NCI-H524 (cell line): ENCODE measurements around the gene NBPF11.
"Not testable (repeated sequence)": the region's sequence is repeated elsewhere in the genome, so short reads cannot be mapped to it uniquely, and the experiment has no call there.

ENCODE experiments used
- DNase-seq, 2 experiments: peaks; one replicate each; lab custom pipeline; 2025; lab: John Stamatoyannopoulos, UW

NBPF11 gene, protein sequence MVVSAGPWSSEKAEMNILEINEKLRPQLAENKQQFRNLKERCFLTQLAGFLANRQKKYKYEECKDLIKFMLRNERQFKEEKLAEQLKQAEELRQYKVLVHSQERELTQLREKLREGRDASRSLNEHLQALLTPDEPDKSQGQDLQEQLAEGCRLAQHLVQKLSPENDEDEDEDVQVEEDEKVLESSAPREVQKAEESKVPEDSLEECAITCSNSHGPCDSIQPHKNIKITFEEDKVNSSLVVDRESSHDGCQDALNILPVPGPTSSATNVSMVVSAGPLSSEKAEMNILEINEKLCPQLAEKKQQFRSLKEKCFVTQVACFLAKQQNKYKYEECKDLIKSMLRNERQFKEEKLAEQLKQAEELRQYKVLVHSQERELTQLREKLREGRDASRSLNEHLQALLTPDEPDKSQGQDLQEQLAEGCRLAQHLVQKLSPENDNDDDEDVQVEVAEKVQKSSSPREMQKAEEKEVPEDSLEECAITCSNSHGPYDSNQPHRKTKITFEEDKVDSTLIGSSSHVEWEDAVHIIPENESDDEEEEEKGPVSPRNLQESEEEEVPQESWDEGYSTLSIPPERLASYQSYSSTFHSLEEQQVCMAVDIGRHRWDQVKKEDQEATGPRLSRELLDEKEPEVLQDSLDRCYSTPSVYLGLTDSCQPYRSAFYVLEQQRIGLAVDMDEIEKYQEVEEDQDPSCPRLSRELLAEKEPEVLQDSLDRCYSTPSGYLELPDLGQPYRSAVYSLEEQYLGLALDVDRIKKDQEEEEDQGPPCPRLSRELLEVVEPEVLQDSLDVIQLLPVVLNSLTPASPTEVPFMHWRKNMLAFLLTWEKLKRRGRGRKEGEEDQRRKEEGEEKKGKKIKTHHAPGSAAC

DNA sequence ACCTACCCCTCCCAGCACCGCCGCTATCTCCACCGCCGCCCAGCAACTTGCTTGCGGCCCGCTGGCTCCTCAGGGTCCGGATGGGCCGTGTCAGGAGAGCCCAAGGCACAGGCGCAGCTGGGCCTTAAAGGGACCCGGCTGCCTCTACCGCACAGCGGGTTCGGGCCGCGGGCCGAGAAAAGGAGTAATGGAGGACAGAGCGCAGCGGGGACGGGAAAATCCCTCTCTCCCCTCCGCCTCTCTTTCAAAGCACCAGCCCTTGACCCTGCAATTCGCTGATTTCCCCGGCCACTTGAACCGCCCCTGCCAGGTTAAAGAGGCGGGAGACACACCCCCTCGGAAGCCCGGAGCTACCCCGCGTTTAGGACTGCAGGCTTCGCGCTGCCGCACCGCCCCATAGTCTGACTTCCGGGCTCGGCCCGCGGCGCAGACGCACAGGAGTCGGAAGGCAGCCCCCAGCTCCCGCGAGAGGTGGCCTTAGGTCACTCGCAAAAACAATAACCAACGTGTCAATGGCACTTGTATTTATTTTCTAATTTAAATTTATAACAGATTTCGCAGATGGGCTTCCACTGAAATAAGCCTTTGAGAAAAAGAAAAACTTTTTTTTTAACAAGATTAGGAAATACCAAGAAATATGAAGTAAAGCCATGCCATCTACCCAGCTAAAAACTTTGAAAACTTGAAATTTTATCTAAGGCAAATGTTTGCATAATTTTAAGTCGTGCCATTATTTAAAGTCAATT lies at the start of gene NBPF11:
Gene NBPF11, minus strand, starts transcription at position 371 of the 746 bp plus-strand sequence. CDS start 25,278 bp downstream, outside the sequence.
- peak; percentile 40 to 66 for DNase-seq

DNA sequence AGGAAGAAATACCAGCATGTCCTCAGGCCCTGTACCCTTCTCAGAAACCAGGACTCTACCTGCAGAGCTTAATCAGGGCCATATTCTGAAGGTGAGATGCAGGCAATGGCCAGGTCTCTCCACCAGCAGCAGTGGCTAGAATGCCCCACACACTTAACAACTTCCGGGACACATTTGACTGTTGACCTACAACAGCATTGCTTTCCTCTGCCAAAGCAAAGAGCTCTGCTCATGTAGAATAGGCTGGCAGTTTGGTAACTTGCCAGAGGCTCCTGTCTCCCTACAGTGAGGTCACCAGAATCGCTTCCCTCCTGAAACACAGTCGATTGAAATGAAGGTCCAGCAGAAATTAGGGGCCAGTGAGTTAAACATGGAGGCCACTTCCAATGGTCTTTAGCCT lies 45.3 kb upstream of the NBPF11 start:
- DNase-seq = not testable (repeated sequence)

DNA sequence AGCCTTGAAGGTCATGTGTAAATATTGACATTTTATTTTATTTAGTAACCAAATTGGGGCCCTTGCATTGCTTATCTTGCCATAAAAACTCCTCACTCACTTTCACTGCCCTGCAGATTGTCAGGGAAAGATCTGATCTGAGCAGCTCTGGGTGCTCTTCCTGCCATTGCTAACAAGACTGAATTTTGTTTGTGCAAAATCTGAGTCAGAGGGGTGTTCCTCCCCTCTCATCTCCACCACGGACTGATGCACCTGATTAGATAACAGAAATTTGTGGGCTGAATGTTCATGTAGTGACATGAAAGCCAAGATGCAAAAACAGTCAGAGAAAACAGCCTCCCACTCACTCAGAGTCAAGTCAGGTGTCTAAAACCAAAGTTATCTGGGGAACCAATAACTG lies 44.9 kb upstream of the NBPF11 start:
- DNase-seq = not testable (repeated sequence)

DNA sequence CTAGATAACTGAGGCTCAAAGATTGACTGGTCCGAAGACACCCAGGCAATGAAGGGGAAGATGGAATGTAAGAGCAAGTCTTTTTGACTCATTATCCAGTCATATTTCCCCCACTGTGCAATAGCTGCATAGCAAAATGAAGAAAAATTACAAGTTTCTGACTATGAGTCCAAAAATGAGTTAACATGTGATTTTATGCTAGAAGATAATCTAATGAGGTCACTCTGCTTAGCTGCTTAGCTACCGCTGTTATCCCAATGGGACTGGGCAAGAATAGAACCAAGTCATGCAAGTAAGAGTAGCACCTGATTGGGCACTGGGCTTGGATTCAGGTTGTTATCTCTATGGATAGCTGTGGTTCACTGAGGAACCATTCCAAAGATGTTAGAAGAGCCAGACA lies 43.0 kb upstream of the NBPF11 start:
- DNase-seq = not testable (repeated sequence)

DNA sequence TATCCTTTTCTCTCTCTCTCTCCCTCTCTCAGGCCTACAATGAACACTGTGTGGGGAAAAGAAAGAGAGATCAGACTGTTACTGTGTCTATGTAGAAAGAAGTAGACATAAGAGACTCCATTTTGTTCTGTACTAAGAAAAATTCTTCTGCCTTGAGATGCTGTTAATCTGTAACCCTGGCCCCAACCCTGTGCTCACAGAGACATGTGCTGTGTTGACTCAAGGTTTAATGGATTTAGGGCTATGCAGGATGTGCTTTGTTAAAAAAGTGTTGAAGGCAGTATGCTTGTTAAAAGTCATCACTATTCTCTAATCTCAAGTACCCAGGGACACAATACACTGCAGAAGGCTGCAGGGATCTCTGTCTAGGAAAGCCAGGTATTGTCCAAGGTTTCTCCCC lies 36.7 kb upstream of the NBPF11 start:
- DNase-seq = not testable (repeated sequence)

DNA sequence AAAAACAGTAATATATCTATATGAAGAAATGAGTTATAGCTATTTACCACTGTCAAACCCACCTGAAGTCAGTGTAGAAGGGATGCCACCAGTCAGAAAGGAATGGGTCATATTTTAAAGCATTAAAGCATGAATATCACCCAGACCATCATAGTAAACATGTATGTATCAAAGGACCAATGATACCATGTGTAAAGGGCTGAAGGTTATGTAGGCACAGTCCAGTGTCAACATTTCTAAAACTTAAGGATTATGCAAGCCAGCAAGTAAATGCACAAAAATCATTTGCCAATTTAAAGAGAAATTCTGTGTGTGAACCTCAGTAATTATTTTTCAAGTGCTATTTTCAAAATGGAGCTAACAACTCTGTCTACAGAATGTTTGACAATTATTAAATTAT lies 26.6 kb upstream of the NBPF11 start:
- not testable (repeated sequence) for DNase-seq

DNA sequence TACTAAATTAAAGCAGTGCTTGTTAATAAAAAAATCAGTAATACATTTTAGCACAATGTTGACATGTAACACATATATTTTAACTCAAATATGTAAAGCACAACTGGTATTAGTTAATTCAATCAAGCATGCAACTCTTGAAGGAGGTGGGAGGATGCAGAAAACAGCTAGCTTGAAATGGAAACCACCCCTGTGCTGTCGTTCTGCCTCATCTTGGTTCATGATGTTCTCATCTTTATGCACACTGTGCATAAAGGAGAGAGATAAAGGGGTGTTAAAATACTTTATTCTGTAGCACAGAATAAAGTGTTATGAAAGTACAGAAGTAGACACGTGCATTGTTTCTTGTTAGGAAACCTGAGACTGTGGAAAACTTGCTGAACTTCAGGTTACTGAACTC lies 23.3 kb upstream of the NBPF11 start:
- DNase-seq = not testable (repeated sequence)

DNA sequence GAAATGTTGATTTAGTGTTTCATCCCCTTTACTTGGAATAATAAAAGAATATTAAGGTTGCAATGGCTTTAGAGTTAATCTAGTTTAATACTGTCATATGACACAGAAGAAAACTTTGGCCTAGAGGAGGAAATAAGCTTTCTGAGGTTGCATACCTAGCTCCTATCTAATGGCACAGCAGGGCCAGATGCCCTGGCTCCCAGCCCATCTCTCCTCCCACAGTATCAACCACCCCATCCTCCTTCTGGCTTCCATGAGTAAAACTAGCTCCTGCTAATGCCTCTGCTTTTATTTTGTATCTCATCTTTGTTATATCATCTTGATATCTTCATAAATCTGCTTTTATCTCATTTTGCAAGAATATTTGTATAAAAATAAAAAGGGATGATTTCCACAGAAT lies 19.9 kb upstream of the NBPF11 start:
- DNase-seq = not testable (repeated sequence)

DNA sequence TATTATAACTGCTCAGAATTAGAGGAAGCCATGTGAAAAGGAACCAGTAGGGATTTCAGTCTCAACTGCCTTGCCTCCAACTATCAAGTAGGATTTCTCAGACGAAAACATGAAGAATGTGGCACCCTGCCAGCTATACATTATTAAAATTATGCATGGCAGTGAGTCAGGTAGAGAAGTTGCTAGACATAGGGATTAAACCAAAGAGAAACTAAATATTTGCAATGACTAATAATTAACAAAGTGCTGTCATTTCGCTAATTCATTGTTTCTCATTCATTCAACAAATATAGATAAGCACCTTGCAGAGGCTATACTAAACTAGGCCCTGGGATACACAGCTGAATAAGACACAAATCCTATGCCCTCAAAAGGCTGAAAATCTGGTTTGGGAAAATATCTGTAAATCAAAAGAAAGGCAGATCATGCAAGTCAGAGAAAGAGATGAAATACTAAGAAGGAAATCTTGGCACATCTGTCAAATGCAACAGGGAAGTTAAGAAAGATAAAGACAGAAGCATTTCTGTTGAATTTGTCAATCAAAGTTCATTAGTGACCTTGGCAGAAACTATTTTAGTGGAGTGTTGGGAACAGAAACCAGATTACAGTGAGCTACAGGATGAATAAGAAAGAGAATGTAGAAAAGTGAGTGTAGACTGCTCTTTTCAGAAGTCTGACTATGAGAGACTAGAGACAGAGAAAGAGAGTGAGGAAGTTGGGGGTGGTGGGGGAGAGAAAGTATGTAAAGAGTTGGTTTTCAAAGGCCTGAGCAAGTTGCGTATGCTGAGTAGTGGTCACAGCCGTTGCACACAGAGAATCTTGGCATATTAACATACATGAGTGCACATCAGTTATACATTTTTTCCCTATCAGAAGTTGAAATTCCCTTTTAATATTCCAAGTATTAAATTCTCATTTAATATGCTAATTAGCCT lies 14.7 kb upstream of the NBPF11 start:
- DNase-seq = no peak

DNA sequence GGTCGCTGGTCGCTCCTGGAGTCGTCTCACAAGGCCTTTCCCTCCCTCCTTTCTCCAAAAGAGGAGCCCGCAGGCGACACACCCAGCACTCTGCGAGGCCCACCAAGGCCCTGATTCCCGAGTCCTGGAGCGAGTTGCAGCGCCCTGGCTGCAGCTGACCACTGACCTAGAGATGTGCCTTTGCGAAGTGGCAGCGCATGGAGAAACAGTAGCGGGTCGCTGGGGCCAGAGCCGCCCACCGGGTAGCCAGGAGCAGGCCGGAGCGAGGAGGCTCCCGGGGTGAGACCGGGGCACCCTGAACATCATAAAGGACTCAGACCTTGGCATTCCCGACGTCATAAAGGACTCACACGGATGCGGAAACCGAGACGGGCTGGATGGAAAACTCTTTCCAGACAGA lies 10.3 kb upstream of the NBPF11 start:
- no peak for DNase-seq

DNA sequence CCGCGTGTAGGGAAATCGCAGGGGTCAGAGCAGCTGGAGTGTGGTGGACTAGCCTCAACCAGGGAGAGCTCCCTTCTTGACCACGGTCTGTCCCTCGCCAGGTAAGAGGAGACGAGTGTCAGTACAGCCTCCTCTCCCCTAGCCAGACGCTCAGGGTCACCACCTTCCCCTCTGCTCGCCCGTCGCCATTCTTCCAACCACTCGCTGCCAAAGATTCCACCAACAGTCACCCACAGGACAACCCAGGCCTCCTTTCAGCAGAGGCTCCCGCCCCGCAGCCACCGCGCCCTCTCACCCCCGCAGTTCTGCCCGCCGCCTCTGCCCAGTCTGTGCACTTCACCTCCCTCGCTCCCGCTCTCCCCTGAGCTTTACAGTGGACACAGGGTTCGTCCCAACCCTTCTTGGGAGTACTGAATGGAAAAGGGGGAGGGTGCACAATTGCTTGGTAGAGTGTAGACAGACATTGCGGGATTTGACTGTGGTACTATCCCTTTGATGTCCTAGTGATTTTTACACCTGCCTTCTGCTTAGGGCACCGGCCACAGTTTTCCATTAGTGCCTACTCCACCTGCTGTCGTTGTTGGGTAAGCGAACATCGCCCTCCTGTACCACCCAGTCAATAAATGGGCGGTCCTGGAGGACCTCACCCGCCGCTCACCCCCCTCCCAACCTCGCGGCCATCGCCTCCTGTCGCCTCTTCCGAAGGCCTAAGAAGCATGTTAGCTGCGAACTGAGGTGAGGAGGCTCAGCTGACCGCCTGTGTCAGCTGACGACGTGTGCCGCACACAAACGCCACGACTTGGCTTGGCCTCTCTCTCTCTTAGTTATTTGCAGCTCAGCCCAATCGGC lies 9.2 kb upstream of the NBPF11 start:
- DNase-seq = no peak

DNA sequence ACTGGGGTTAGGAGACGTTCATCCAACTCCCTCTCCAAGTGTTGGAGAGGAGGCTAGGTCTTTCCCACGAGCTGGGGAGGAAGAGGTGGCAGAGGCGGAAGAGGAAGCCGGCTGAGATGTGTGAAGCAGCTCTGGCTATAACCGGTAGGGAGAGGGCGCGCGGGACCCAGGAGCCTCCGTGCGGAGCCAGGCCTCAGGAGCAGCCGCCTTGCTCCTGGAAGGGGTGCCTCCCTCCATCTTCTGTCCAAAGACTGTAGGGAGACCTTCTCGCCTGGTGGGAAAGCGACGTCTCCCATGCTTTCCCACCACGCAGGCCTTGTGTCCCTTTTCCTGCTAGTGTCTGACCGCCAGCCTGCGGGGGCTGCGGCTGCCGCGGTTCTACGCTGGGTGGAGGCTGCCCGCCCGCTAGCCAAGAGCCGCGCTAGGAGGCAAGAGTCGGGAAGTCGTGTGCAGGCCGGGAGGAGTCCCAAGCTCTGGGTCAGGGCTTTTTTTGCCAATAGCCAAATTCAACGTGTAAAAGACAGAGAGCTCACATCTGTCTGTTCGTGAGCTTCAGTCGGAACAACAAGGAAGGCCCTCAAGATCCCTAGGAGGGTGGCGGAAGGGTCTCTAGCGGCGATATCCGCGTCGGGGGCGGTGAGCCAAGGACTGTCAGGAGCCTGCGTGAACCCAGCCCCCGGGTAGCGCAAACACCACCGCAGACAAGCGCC lies 8.4 kb upstream of the NBPF11 start:
- DNase-seq = no peak

DNA sequence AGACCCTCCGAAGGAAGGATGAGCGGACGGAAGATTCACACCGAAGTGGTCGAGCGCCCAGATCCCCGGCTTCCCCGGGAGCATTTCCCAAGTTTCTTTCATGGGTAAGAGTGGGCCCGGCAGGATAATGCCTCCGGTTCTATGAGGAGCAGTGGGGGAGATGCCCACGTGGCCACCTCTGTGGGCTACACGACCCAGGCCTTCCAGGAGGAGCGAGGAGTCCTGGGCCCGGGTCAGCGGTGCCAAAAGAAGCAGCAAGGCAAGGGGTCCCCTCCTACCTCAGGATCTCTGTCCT lies 7.9 kb upstream of the NBPF11 start:
- DNase-seq = no peak

DNA sequence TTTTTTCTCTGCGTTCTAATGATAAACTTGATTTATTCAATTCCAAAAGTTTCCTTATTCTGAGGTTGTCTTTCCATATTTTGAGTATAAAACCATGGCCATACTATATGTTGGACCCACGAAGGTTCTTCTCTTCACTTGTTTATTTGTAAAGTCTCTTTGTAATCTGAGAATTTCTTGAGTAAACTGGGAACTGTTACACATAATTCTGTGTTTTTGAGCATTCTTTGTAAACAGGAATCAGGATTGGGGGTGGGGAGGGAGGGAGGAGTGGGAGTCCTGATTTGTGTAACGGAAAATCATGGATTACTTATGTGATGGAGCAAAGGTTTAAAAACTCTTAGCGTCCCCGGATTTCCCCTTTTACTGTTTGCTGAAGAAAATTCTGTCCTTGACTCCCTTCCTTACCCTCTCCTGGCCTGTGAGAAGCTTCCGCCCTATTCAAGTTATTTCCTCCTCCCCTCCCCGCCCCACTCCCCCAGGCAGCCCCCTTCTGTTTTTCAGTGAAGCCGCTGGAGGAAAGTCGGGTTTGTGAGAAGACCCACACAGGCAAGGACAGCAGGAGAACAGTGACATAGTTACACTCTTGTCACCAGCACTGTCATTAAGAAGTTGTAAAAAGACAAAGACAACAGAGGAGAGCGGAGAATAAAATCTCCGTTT lies 6.4 kb upstream of the NBPF11 start:
- no peak for DNase-seq

DNA sequence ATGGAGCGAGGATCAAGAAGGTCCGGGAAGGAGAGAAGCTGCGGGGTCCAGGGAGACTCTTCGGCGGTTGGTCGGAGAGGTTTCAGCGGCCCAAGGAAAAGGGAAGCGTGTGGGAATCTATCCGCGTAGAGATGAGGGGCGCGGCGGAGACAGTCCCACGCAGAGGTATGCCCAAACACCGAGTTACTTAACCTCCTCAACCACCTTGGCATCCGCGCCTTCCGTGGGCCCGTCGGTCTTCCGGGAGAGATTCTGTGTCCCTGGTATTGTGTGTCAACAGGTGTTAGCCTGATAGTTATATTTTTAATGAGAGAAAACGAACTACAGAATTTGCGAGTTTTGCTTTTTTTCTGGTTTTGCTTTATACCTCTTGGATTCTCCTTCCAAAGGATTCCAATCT lies 5.7 kb upstream of the NBPF11 start:
- not testable (repeated sequence) for DNase-seq

DNA sequence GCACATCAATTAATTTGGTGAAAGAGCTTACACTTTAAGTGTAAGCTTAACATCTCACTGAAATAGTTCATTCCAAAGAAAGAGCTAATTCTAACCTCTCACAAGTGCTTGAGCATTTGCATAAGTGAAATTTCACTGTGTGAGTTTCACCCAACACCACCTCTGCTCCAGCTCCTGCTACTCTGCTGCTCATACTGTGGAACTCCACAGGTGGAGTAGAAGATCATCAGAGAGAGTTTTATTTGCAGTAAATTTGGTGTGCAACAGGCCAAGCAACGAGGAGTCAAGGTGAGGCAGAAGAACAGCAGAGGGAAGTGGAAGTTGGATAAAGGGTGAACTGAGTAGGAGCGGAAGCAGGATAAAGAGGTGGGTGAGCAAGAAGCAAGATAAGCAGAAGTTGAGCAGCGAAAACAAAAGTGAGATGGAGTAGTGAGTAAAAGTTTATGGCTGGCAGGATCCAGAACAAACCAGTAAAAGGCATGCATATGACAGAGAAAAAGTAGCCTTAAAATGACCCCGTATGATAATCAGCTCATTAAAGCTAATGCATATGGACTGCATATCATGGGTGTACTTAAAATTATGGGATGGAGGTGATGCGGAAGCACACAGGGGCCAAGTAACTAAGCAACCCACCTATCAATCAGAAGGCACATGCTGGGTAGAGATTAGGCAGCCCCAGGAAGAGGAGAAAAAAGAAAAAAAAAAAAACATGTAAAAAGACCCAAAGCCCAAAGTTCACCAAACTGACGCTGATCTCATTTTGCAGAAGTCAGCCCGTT lies 3.6 kb upstream of the NBPF11 start:
- not testable (repeated sequence) for DNase-seq

DNA sequence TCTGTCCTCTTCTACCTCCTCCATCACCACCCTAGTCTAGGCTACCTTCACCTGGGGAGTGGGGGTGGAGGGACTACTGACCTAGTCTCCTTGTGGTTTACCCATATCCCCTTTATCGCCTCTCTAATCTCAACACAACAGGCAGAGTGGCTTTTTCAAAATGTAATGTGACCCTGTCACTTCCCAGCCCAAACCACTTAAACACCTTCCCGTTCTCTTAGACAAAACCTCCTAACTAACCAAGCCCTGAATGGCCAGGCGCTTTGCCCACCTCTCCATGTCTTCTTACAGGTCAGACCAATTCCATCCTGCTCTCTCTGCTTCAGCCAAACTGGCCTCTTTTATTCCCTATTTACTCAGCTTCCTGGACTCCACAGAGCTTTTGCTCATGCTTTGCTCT lies 714 bp upstream of the NBPF11 start:
- not testable (repeated sequence) for DNase-seq

DNA sequence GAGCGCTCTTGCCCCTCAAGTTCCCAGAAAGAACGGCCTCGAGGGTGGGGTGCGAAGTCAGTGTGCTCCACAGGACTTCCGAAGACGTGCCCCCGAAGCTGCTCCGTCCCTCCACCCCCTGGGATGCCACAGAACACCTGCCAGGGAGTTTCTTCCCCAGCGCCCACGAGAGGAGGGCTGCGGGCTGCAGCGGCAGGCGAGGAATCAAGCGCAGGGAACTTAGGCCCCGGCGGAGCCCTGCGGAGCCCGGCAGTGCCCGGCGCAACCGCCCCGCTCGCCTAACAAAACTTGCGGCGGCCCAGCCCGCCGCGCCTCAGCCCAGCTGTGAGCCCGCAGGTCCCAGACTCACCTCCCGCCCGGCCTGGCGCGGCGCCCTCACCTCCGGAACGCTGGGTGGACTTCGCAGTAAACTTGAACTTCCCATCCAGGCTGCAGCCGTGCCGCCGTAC lies 686 bp downstream of the NBPF11 start:
- peak in 1 of 2 experiments; percentile 5 for DNase-seq
